ENCODE results near the gene RBM5. TPM values are rescaled to one million over a fixed set of nuclear protein-coding genes. Genes with fewer than 3 reads are reported as not detected.

Gene RBM5
- total RNA-seq = 100 to 1,000 TPM; 236 to 276 (median 256) TPM

DNA sequence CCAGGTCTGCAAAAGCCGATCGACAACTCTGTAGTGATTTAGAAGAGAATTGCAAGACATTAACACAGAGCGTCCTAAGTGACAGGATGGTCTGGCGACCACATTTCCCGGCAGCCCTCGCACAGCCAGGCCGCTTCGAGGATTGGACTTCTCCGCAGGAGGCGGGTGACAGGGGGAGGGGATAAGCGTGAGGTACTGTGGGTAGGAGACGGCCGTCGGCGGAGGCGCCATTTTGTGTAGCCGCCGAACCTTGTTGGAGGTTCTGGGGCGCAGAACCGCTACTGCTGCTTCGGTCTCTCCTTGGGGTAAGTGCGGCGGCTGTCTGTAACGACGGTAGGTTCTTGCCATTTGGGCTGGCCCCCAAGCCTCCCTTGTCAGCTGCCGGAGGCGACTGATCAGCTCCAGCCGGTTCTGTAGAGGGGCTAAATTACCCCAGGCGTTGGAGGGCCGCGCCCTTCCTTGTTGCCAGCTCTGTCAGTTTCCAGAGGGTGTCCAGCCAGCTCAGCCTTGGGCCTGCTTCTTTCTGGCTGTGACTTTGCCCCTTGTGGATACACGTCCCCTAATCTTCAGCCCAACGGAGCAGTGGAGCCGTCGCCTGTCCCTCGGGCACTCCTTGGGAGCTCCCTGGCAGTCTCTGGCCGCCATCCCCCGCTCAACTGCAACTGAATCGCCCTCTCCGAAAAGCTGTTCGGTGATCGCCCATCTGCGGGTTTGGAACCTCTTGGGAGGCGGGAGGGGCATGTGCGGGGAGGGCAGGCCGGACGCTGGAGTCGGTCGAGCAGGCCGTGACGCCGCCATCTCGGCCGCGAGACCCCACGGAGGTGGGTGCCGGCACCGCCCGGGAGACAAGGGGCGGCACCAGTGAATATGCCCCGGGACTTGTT, at the start of gene RBM5:
Gene RBM5 (plus strand): TSS at position 195 of the 884 bp plus-strand sequence. CDS start 1,516 bp downstream, outside the sequence.
- TF ChIP-seq CTCF (IDR thresholded peaks at IDR 0.05; ENCODE audit: low read depth) = no peak

DNA sequence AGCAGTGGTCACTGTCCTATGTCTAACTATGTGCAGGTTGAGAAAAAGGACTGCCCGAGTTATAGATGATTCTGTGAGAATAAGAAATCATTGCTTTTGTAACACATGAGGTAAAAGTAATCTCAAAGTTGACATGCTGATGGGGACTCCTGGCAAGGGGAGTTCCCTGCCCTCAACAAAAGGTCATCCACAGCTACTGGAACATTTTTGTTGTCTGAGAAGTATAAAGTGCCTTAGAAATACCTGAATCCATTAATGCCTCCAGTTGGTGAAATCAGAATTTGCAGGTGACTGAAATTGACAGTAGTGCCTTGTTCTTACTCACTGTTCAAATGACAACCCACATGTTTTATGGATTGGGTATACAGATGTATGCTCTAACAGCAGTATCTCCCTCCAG, 43.7 kb upstream of the RBM5 start:
- no peak for TF ChIP-seq CTCF (IDR thresholded peaks at IDR 0.05; ENCODE audit: low read depth)

DNA sequence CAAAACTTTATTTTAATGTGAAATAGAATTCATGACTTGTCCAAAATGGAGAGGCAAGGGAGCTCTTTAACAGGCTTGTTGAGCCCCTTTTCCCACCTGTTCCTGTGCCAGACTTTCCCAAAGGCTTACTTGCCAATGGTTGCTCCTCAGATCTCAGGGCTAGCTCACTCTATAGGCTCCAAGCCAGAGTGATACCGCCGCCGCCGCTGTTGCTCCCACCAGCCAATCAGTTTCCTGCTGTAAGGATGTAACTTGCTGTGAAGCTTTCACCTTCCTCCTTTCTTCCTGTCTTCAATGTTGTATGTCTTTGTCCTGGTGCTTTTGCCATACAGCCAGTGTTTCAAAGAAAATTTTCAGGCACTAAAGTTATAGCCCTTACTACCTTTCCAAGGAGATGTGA, 41.3 kb upstream of the RBM5 start:
- no peak for TF ChIP-seq CTCF (IDR thresholded peaks at IDR 0.05; ENCODE audit: low read depth)

- TF ChIP-seq CTCF (IDR thresholded peaks at IDR 0.05; ENCODE audit: low read depth) = no peak
Measured at GRCh38 chr3:50050361-50050760, 38.4 kb upstream of the RBM5 start.

GRCh38 chr3:50057756-50058155, 31.0 kb upstream of the RBM5 start:
- no peak for TF ChIP-seq CTCF (IDR thresholded peaks at IDR 0.05; ENCODE audit: low read depth)

DNA sequence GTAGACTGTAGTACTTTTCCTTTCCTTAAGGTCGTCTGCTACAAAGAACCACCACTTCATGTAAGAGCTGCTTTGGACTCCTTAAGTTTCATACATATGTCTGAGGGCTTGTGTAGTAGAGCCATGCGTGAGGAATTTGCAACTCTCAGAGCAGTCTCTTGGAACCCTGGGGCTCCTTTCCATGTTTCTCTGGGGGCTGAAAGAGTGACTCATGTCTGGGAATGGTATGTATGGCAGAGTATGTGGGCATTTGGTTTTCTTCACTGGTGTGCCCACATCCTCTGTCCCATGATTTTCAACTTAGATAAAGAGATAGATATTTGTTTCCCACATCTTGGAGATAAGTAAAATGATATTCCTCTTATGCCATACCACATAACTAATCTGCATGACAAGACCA, 20.6 kb upstream of the RBM5 start:
- no peak for TF ChIP-seq CTCF (IDR thresholded peaks at IDR 0.05; ENCODE audit: low read depth)

- TF ChIP-seq CTCF (IDR thresholded peaks at IDR 0.05; ENCODE audit: low read depth) = no peak
Measured at GRCh38 chr3:50078091-50078490, 10.6 kb upstream of the RBM5 start.
